Mesendoderm (in vitro differentiated cells): ENCODE results near the gene CCL25.
"Not testable (repeated sequence)": the region's sequence is repeated elsewhere in the genome, so short reads cannot be mapped to it uniquely, and the experiment has no call there.

Experiments used
- DNase-seq: peaks from one replicate; pipeline ENCODE4 v3.0.0; 2013
- H2AK5ac ChIP-seq: 2 replicates; pipeline ENCODE4 v1.6.1; 2013; ENCODE audit warnings: low read length, inconsistent platforms
- H2BK120ac ChIP-seq: 2 replicates; pipeline ENCODE4 v1.6.1; 2013; ENCODE audit warnings: low read depth, mild to moderate bottlenecking, low read length, moderate library complexity, mixed read lengths
- H2BK15ac ChIP-seq: replicated peaks from 2 replicates; pipeline ENCODE4 v1.6.1; 2013; ENCODE audit warnings: low read depth, mild to moderate bottlenecking, moderate library complexity
- H2BK5ac ChIP-seq: 2 replicates; pipeline ENCODE4 v1.6.1; 2013; ENCODE audit warnings: low read length, inconsistent platforms
- H3K18ac ChIP-seq: 2 replicates; pipeline ENCODE4 v1.6.1; 2013; ENCODE audit warnings: mild to moderate bottlenecking, low read length, mixed read lengths
- H3K23ac ChIP-seq: one replicate; pipeline ENCODE4 v1.6.1; 2013; ENCODE audit warnings: low read length
- H3K27ac ChIP-seq: 2 replicates; pipeline ENCODE4 v1.5.1; 2013; ENCODE audit warnings: low read depth, mild to moderate bottlenecking, inconsistent platforms, low read length, moderate library complexity
- H3K27me3 ChIP-seq: 2 replicates; pipeline ENCODE4 v1.6.1; 2013; ENCODE audit warnings: low read length, control low read depth, mild to moderate bottlenecking, inconsistent platforms; ENCODE audit not compliant: insufficient read depth, poor library complexity
- H3K36me3 ChIP-seq: 2 replicates; pipeline ENCODE4 v1.6.1; 2013; ENCODE audit warnings: low read length, inconsistent platforms; ENCODE audit not compliant: control insufficient read depth, insufficient read depth
- H3K4ac ChIP-seq: one replicate; pipeline ENCODE4 v1.6.1; 2013; ENCODE audit warnings: low read depth, mild to moderate bottlenecking, low read length, moderate library complexity
- H3K4me1 ChIP-seq: 2 replicates; pipeline ENCODE4 v1.6.1; 2013; ENCODE audit warnings: low read depth, low read length, inconsistent platforms; ENCODE audit not compliant: control insufficient read depth
- H3K4me2 ChIP-seq: 2 replicates; pipeline ENCODE4 v1.6.1; 2013; ENCODE audit warnings: low read length
- H3K4me3 ChIP-seq: 2 replicates; pipeline ENCODE4 v1.5.1; 2013; ENCODE audit warnings: mild to moderate bottlenecking, low read length
- H3K56ac ChIP-seq: one replicate; pipeline ENCODE4 v1.6.1; 2013; ENCODE audit warnings: low read length
- H3K79me1 ChIP-seq: 2 replicates; pipeline ENCODE4 v1.6.1; 2013; ENCODE audit warnings: low read length, inconsistent platforms
- H3K79me2 ChIP-seq: 2 replicates; pipeline ENCODE4 v1.6.1; 2013; ENCODE audit warnings: mild to moderate bottlenecking, low read length; ENCODE audit not compliant: control insufficient read depth, insufficient read depth
- H3K9ac ChIP-seq: 2 replicates; pipeline ENCODE4 v1.6.1; 2013; ENCODE audit warnings: low read length, inconsistent platforms
- H4K5ac ChIP-seq: one replicate; pipeline ENCODE4 v1.6.1; 2013; ENCODE audit warnings: low read length
- H4K8ac ChIP-seq: one replicate; pipeline ENCODE4 v1.6.1; 2013; ENCODE audit warnings: low read depth, mild to moderate bottlenecking, control low read depth, low read length, moderate library complexity
- WGBS: extraction: QIAGEN DNeasy Blood & Tissue Kit; methylation state at CpG from one replicate; pipeline ENCODE4 v1.1.7; 2013; ENCODE audit warnings: low lambda C conversion rate, missing lambda C conversion rate; ENCODE audit not compliant: insufficient coverage; ENCODE audit errors: extremely low coverage; 5-methylcytosine and 5-hydroxymethylcytosine counted together

The CCL25 gene

DNA sequence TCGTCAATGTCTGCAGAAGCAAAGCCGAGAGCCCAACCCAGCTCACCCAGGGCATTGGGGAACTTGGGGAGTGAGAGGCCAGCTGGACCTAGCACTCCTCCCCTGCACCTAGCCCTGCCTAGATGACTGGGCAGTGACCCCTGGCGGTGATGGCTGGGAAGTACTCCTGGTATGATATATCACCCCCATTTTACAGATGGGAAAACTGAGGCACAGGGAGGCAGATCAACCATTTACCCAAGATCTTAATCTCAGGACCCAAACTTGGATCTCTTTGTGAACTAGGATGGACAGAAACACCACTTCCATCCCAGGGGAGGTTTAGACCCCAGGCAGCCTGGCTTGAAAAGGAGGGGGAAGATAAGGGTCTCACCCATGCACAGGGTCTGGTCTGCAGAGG lies 43.5 kb downstream of the CCL25 start:
- Histone ChIP-seq H3K27me3 (no peaks in the 10 kb centered on the region), H4K8ac (no peak overlapping the region), H3K4ac (no peak overlapping the region), H4K5ac (no peak overlapping the region), H2BK15ac (no peak overlapping the region), H3K9ac (no peak overlapping the region), H2BK120ac (no peak overlapping the region), H3K4me3 (peak overlapping the region; percentile 16), H3K79me2 (no peaks in the 10 kb centered on the region), H3K4me2 (no peak overlapping the region), H3K18ac (no peak overlapping the region), H3K4me1 (no peaks in the 10 kb centered on the region), H3K27ac (no peak overlapping the region), H3K79me1 (no peaks in the 10 kb centered on the region), H3K56ac (no peak overlapping the region), H2BK5ac (no peak overlapping the region), H3K36me3 (peaks cover 26% of the 10 kb centered on the region), H2AK5ac (no peak overlapping the region), H3K23ac (no peak overlapping the region)
- no CpG with 5 or more reads among the region's 3 CpGs for WGBS
- no peak for DNase-seq

DNA sequence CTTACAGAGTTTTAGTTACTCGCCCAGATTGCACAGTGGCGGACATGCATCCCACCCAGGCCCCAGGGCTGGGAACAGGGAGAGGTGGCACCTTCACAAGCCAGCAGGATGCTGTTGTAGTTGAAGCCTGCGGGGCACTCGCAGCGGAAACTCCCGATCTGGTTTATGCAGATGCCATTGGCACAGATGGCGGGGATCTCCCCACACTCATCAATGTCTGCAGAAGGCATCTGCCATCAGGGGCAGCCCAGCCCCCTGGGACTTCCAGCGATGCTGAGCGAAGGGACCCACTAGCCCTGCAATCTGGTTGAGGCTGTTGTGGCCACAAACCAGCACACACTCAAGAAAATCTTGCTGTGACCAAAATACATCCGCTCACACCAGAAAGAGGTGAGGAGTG lies 44.6 kb downstream of the CCL25 start:
- Histone ChIP-seq H3K79me1 (no peaks in the 10 kb centered on the region), H2BK5ac (no peak overlapping the region), H2BK15ac (no peak overlapping the region), H3K27ac (no peak overlapping the region), H4K8ac (no peak overlapping the region), H3K4ac (no peak overlapping the region), H4K5ac (no peak overlapping the region), H2BK120ac (no peak overlapping the region), H3K56ac (no peak overlapping the region), H3K79me2 (no peaks in the 10 kb centered on the region), H3K23ac (no peak overlapping the region), H3K4me1 (no peaks in the 10 kb centered on the region), H3K18ac (no peak overlapping the region), H3K36me3 (peaks cover 24% of the 10 kb centered on the region), H2AK5ac (no peak overlapping the region), H3K27me3 (no peaks in the 10 kb centered on the region), H3K4me3 (no peak overlapping the region), H3K4me2 (no peak overlapping the region), H3K9ac (no peak overlapping the region)
- DNase-seq, result no peak
- WGBS, result no CpG with 5 or more reads among the region's 10 CpGs

DNA sequence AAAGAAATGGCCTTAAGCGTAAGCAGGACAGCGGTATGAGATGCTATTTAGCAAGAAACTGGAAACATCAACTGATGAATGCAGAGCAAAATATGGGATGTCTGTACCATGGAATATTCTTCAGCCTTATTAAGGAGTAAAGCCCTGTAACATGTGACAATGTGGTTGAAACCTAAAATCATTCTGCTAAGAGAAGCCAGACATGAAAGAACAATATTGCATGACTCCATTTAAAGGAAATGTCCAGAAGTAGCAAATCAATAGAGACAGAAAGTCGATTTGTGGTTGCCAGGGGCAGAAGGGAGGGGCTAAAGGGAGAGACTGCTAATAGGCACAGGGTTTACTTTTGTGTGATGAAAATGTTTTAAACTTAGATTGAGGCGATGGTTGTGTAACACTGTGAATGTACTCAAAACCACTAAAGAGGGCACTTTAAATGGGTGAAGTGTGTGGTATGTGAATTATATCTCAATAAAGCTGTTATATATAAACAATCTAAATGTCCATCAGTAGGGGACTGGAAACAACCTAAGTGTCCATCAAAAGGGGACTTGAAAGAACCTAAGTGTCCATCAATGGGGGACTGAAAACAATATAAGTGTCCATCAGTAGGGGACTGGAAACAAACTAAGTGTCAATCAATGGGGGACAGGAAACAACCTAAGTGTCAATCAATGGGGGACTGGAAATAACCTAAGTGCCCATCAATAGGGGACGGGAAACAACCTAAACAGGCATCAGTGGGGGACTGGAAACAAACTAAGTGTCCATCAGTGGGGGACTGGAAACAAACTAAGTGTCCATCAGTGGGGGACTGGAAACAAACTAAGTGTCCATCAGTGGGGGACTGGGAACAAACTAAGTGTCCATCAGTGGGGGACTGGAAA lies 45.4 kb downstream of the CCL25 start:
- Histone ChIP-seq H3K4me3 (no peak overlapping the region), H4K5ac (no peak overlapping the region), H3K56ac (no peak overlapping the region), H3K36me3 (peaks cover 24% of the 10 kb centered on the region), H3K23ac (no peak overlapping the region), H3K79me1 (no peaks in the 10 kb centered on the region), H3K79me2 (no peaks in the 10 kb centered on the region), H3K4me2 (no peak overlapping the region), H2BK5ac (no peak overlapping the region), H2BK15ac (no peak overlapping the region), H2AK5ac (no peak overlapping the region), H3K4ac (no peak overlapping the region), H3K4me1 (no peaks in the 10 kb centered on the region), H3K27me3 (no peaks in the 10 kb centered on the region), H3K27ac (no peak overlapping the region), H3K18ac (no peak overlapping the region), H4K8ac (no peak overlapping the region), H3K9ac (no peak overlapping the region), H2BK120ac (no peak overlapping the region)
- WGBS, result no CpG with 5 or more reads among the region's 5 CpGs
- no peak for DNase-seq

DNA sequence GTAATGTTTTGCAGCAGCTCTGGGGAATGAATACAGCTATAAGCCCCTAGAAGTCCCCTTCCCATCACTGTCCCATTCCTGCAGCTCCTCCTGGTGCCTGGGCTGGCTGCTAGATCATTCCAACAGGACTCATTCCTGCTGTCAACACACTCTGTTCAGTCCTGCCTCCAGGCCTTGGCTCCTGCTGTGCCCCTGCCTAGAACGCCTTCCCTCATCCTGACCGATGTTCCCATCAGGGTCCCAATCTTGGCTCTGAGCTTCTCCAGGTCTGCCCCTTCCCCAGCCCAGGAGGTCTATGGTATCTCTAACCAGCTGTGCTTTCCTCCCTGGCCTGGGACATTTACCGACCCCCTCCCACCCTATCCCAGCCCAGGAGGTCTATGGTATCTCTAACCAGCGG lies 48.8 kb downstream of the CCL25 start:
- Histone ChIP-seq H3K4me1 (no peaks in the 10 kb centered on the region), H4K8ac (no peak overlapping the region), H2BK15ac (no peak overlapping the region), H3K4me2 (no peak overlapping the region), H2AK5ac (no peak overlapping the region), H3K79me1 (no peaks in the 10 kb centered on the region), H3K23ac (no peak overlapping the region), H3K56ac (no peak overlapping the region), H3K79me2 (no peaks in the 10 kb centered on the region), H3K27me3 (no peaks in the 10 kb centered on the region), H2BK5ac (no peak overlapping the region), H3K4me3 (no peak overlapping the region), H4K5ac (no peak overlapping the region), H3K9ac (no peak overlapping the region), H3K4ac (no peak overlapping the region), H2BK120ac (no peak overlapping the region), H3K18ac (no peak overlapping the region), H3K27ac (no peak overlapping the region), H3K36me3 (peaks cover 18% of the 10 kb centered on the region)
- no peak for DNase-seq
- WGBS, result no CpG with 5 or more reads among the region's 4 CpGs

GRCh38 chr19:8101910-8102309 lies 49.4 kb downstream of the CCL25 start:
- H3K23ac ChIP-seq, H3K27ac ChIP-seq, H3K79me1 ChIP-seq, H4K5ac ChIP-seq, H2BK5ac ChIP-seq, H3K18ac ChIP-seq, H3K27me3 ChIP-seq, DNase-seq, H3K9ac ChIP-seq, H3K79me2 ChIP-seq, H3K4ac ChIP-seq, H4K8ac ChIP-seq, H2BK15ac ChIP-seq, H3K56ac ChIP-seq, H2BK120ac ChIP-seq, H2AK5ac ChIP-seq, H3K4me1 ChIP-seq, H3K4me2 ChIP-seq, H3K4me3 ChIP-seq: not testable (repeated sequence)
- peaks cover 16% of the 10 kb centered on the region for H3K36me3 ChIP-seq
- no CpG with 5 or more reads among the region's 12 CpGs for WGBS

- Histone ChIP-seq H2BK15ac (no peak overlapping the region), H3K9ac (no peak overlapping the region), H2BK5ac (no peak overlapping the region), H3K18ac (no peak overlapping the region), H3K36me3 (peaks cover 15% of the 10 kb centered on the region), H3K4me2 (no peak overlapping the region), H2BK120ac (no peak overlapping the region), H3K27ac (no peak overlapping the region), H3K23ac (no peak overlapping the region), H3K79me1 (no peaks in the 10 kb centered on the region), H3K4me1 (no peaks in the 10 kb centered on the region), H3K4ac (no peak overlapping the region), H4K8ac (no peak overlapping the region), H3K4me3 (no peak overlapping the region), H3K79me2 (no peaks in the 10 kb centered on the region), H3K27me3 (no peaks in the 10 kb centered on the region), H2AK5ac (no peak overlapping the region), H3K56ac (no peak overlapping the region), H4K5ac (no peak overlapping the region)
- no peak for DNase-seq
- WGBS, result no CpG with 5 or more reads among the region's 2 CpGs
These were observed 52.9 kb downstream of the CCL25 start for GRCh38 chr19:8105471-8105870.
